Stimulated activated CD4-positive, alpha-beta T cell treated with anti-CD3 and anti-CD28 coated beads, TNF-alpha, amount 100 ng/mL, for 48 hours (primary cell): ENCODE results near the gene ORM2.
"Not testable (repeated sequence)": the region's sequence is repeated elsewhere in the genome, so short reads cannot be mapped to it uniquely, and the experiment has no call there.

Source experiments
- DNase-seq, 3 donors: peaks; one replicate each; pipeline ENCODE4 v3.0.0-alpha.2; 2020; ENCODE audit warnings: low read depth in 3 of 3

ORM2 gene

GRCh38 chr9:114314881-114315722 is 14.6 kb upstream of the ORM2 start:
- DNase-seq: no peak

- no peak for DNase-seq
Observed at GRCh38 chr9:114315723-114316363, 13.8 kb upstream of the ORM2 start.

DNA sequence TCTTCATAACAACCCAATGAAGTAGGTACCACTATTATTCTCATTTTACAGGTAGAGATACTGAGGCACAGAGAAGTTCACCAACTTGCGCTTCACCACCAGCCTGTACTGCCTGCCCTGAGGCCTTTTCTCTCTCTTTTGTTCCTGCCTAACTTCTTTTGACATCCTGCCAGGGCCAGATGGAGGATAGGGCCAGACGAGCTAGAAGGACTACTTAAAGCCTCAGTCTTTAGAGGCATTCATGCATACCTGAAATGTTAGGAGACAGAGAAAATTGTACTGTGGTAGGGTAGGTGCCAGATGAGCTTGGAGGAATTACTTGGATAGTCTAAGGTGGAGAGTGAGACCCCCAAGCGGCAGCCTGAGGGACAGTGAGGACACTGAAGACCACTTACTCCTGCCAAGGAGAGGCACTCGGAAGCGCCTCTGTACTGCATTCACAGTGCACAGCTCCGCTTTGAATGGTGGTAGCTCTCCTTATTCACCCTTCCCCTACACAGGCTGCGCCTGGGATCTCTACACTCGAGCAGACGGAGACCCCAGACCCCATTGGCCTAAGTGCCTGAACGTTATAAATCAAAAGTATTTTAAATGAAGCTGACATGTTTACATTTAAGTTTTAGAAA is 13.0 kb upstream of the ORM2 start:
- no peak for DNase-seq

DNA sequence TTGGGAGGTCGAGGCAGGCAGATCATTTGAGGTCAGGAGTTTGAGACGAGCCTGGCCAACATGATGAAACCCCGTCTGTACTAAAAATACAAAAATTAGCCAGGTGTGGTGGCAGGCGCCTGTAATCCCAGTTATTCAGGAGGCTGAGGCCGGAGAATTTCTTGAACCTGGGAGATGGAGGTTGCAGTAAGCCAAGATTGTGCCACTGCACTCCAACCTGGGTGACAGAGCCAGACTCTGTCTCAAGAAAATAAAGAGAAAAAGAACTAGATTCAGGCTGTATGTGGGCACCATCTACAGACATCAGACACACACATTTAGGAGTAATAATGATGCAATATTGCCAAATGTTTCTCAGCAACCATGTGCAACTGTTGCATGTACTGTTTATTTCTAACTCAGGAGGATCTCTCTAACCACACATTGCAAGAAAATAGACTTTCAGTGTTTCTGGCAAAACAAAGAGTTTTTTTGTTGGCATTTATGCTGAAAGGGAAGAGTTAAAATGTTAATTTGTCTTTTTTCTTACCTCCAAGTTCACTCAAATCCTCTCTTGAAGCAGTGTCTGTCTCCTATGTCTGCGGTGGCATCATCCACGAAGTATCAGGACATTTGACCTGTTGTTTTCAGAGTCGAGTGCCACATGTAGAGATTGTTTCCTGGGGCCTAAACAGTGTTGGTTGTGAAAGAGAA is 11.9 kb upstream of the ORM2 start:
- no peak for DNase-seq

DNA sequence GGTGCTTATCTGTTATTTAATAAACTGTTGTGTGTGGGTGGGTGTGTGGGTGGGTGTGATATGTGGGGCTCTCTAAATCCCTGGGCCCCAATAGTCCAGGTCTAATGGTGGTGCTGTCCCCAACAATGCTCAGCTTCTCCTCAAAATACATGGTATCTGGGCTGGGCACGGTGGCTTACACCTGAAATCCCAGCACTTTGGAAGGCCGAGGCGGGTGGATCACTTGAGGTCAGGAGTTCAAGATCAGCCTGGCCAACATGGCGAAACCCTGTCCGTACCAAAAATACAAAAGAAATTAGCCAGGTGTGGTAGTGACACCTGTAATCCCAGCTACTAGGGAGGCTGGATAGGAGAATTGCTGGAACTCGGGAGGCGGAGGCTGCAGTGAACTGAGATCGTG is 11.3 kb upstream of the ORM2 start:
- DNase-seq: no peak

DNA sequence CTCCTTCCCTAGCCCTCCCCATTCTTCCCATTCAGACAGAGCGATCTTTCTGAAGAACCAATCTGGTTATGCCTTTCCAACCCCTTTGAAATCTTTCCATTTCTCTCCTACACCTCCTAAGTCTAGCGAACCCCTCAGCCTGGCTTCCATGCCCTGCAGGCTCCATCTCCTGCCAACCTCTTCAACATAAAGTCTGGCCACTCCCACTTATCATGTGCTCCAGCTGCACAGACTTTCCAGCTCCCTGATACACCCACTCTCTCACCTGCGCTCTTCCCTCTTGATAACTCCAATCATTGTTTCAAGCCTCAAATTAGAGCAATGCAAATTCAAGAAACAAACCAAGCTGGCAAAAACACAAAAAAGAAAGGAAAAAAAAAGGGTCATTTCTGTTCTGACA is 10.5 kb upstream of the ORM2 start:
- DNase-seq: no peak

DNA sequence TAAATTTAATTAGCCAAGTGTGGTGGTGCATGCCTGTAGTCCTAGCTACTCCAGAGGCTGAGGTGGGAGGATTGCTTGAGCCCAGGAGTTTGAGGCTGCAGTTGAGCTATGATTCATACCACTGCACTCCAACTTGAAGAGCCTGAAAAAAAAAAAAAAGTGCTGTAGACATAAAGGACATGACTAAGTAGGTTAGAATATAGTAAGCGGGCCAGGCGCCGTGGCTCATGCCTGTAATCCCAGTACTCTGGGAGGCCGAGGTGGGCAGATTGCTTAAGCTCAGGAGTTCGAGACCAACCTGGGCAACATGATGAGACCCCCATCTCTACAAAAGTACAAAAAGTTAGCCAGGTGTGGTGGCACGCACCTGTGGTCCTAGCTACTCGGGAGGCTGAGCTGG is 9.0 kb upstream of the ORM2 start:
- DNase-seq: not testable (repeated sequence)

DNA sequence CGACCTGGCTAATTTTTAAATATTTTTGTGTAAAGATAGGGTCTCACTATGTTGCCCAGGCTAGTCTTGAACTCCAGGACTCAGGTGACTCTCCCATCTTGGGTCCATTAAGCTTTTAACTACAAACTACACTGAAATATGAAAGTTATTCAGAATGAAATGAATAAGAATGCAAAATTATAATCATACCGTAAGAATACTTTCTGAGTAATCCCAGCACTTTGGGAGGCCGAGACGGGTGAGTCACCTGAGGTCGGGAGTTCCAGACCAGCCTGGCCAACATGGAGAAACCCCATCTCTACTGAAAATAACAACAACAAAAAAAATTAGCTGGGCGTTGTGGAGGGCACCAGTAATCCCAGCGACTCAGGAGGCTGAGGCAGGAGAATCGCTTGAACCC is 7.9 kb upstream of the ORM2 start:
- peak in 2 of 3 donors; percentile 30 to 38 for DNase-seq

- DNase-seq: not testable (repeated sequence)
Observed at GRCh38 chr9:114322160-114322818, 7.4 kb upstream of the ORM2 start.

GRCh38 chr9:114322831-114323531 is 6.7 kb upstream of the ORM2 start, which contains the start of gene ORM1:
Gene ORM1, plus strand, starts transcription at chr9:114323098. Its CDS starts 36 bp downstream, at chr9:114323134.
- DNase-seq: not testable (repeated sequence)

DNA sequence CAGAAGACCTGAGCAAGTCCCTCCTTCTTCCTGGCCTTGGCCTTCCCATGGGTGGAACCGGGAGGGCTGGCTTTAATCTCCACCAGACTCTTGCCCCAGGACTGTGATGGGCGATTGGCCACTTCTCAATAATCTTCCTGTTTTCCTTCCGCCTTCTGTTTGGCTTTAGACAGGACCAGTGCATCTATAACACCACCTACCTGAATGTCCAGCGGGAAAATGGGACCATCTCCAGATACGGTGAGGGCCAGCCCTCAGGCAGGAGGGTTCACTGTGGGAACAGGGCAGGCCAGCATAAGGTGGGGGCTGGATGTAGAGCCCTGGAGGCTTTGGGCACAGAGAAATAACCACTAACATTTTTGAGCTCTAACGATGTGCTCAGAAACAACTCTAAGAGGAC is 5.8 kb upstream of the ORM2 start:
- not testable (repeated sequence) for DNase-seq

- no peak for DNase-seq
Observed at GRCh38 chr9:114324492-114324891, 5.2 kb upstream of the ORM2 start.

DNA sequence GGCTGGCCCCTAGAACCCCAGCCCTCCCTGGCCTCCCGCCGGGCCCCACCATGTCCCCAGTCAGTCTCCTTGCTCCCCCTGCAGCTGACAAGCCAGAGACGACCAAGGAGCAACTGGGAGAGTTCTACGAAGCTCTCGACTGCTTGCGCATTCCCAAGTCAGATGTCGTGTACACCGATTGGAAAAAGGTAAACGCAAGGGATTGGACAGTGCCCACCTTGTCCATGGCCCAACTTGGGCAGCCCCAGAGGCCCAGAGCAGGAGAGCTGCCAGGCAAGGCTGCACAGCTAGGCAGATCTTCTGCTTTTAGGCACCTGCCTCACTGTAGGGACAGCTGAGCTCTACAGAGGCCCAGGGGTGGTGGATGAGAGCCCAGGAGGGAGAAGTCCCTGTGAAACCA is 4.7 kb upstream of the ORM2 start:
- DNase-seq: not testable (repeated sequence)

DNA sequence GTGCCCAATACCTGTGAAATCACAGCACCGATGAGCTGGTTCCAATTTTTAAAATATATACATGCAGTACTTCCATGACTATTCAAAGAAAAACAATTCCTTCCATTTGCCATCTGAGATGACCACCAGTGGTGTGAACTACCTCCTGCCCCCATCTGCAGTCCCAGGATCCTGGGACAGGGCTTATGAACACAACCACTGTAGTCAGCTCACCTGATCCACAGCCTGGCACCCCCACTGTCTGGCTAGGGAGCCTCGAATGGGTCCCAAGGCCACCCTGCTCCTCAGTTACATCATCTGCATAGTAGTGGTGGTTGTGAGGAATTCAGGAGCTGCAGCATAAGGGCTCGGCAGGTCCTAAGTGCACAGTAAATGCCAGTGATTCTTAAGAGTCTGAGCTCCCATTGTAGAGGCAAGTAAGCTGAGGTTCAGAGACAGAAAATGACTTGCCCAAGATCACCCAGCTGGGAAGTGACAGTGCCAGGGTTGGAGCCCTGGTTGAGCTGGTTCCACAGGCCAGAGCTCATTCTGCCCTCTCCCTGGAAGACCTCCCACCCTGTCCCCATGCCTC is 3.9 kb upstream of the ORM2 start:
- DNase-seq: not testable (repeated sequence)

- no peak for DNase-seq
Observed at GRCh38 chr9:114327749-114328148, 1.9 kb upstream of the ORM2 start.

GRCh38 chr9:114328357-114328820 is 1.3 kb upstream of the ORM2 start:
- DNase-seq: not testable (repeated sequence)

GRCh38 chr9:114328937-114329624 is 588 bp upstream of the ORM2 start:
- not testable (repeated sequence) for DNase-seq

GRCh38 chr9:114330636-114331035 is 967 bp downstream of the ORM2 start:
- no peak for DNase-seq
